Measurements from ENCODE around the gene GPC6. TPM values are rescaled to one million over a fixed set of nuclear protein-coding genes. Genes with fewer than 3 reads are reported as not detected.

Gene GPC6
- total RNA-seq, 2 donors from 2014 or later, result not detected

DNA sequence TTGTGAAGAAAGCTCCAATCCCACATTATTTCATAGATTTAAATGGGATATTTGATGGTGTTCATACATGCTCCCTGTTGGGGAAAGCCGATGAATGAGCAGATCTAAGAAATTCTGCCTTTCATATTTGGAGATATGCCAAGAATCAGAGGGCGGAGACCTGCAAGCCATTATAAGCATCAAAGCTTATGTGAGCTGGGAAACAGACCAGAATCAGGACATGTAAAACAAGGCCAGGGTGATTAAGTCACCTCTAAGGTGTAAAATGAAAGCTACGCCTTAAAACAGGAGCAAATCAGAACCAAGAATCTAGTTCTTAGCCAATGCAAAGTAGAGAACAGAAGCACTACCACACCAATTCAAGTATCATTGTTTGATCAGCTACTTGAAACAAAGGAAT, 860.5 kb downstream of the GPC6 start:
- no peaks in the 10 kb centered on the region for H3K36me3 Mint-ChIP-seq (ENCODE audit: low read depth)
- peaks cover 10% of the 10 kb centered on the region for H3K27me3 Mint-ChIP-seq
- no peaks in the 10 kb centered on the region for H3K4me1 Mint-ChIP-seq
- no peak overlapping the region for H3K27ac Mint-ChIP-seq
- no peak for ATAC-seq (replicated peaks)
- H3K4me3 Mint-ChIP-seq, result no peak overlapping the region
- no peaks in the 10 kb centered on the region for H3K9me3 Mint-ChIP-seq

DNA sequence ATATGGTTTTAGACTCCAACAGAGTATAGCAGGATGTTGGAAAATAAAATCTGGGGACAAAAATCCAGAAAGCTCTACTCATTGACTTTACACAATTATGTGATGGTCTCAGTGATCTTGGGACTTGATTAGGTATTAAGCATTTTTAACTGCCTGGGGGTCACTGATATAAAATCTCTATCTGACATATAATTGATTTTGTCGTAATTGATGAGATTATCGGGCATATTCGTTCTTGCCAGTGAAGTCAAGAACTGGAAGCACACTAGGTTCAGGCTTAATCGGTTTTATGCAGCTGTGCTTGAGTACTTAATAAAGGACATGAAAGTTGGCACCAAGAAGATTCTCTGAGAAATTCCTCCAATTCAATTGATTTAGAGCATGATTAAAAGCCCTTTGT, 862.1 kb downstream of the GPC6 start:
- ATAC-seq (replicated peaks), result no peak
- Mint-ChIP-seq H3K9me3 (peaks cover 4% of the 10 kb centered on the region), H3K27ac (no peak overlapping the region), H3K4me3 (no peak overlapping the region), H3K36me3 (ENCODE audit: low read depth) (no peaks in the 10 kb centered on the region), H3K27me3 (peaks cover 7% of the 10 kb centered on the region), H3K4me1 (no peaks in the 10 kb centered on the region)

DNA sequence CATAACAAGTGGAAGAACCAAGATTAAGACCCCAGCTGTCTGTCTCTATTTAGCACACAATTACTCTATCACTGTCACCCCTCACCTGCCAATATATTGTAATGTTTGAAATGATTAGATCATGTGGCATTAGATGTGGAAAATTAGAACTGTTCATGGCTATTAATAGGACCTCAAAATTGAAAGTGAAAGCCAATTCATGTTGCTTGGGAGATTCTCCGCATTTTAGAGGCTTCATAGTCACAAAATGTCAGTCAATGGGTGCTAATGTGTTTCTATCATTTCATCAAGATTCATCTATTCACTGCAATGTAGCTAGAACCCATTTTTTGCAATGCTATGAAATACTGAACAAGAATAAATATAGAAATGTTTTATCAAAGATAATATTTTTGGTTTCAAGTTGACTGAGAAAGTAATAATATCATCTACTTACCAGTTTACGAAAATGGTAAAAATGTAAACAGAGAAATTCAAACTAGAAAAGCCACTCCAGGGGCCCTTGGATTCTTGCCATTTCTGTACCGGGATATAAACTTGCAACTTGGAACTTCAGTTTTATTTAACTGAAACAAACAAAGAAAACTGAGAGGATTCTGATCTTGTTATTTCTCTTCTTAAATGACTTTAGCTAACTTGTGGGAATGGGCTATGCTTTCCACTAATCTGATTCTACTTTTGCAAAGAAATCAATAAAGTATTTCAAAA, 864.3 kb downstream of the GPC6 start:
- no peak overlapping the region for H3K4me3 Mint-ChIP-seq
- ATAC-seq (replicated peaks), result no peak
- H3K4me1 Mint-ChIP-seq, result no peaks in the 10 kb centered on the region
- H3K9me3 Mint-ChIP-seq, result peaks cover 4% of the 10 kb centered on the region
- H3K27ac Mint-ChIP-seq, result no peak overlapping the region
- no peaks in the 10 kb centered on the region for H3K36me3 Mint-ChIP-seq (ENCODE audit: low read depth)
- peaks cover 7% of the 10 kb centered on the region for H3K27me3 Mint-ChIP-seq

DNA sequence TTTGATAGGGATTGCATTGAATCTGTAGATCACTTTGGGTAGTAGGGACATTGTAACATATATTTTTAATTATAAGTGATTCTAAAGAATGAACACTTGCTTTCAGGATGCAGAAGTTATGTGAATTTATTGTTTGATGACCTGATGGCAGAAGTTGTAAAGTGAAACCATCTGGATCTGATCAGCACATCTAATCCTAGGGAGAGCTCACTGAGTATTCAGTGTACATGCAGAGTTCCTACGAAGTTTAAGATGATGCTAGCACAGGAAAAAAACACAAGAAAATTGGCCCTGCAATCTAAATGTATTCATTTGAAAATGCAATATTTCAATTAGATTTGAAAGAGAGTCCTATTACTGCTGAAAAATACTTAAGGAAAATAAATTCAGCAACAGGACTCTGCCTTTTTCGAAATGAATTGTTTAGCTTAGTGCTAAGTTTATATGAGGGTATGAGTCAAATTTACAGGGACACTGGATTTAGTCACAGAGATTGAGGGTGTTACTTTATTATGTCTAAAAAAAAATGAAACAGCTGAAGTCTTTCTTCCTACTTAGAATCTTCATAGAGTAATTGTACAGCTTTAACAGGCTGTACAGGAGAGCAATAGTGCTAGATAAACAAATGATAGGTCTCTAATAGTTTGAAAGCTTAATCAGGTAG, 867.2 kb downstream of the GPC6 start:
- no peaks in the 10 kb centered on the region for H3K36me3 Mint-ChIP-seq (ENCODE audit: low read depth)
- peaks cover 4% of the 10 kb centered on the region for H3K9me3 Mint-ChIP-seq
- no peaks in the 10 kb centered on the region for H3K4me1 Mint-ChIP-seq
- no peak overlapping the region for H3K4me3 Mint-ChIP-seq
- H3K27ac Mint-ChIP-seq, result no peak overlapping the region
- ATAC-seq (replicated peaks), result no peak
- H3K27me3 Mint-ChIP-seq, result peaks cover 7% of the 10 kb centered on the region

DNA sequence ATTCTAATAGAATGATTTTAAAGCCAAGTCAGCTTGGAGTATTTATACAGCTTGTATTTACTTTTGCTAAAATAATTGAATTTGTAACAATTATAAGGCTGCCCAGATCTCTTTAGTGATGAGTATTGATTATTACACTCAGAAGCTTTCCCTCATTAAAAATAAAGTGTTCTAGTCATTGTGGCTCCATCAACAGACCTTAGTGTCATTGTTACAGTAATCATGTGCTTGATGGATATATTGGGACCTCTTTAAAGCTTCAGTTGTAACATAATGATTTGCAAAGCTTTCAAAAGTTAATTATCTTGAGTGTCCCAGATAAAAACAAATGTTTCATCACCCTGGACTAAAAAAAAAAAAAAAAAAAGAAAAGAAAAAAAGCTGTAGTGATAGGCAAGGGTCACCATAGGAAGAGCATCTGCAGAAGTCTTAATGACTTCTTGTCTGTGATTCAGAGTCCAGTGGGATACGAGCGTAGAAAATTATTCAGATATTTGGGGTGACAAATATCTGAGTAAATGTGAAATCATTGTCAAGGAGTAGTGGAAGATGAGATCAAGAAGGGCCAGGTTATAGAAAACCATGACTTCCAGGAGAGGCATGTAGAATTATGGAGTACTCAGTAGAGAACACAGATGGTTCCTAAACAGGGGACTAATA, 883.2 kb downstream of the GPC6 start:
- Mint-ChIP-seq H3K4me1 (no peaks in the 10 kb centered on the region), H3K4me3 (no peak overlapping the region), H3K27me3 (peaks cover 23% of the 10 kb centered on the region), H3K27ac (no peak overlapping the region), H3K36me3 (ENCODE audit: low read depth) (no peaks in the 10 kb centered on the region), H3K9me3 (no peaks in the 10 kb centered on the region)
- ATAC-seq (replicated peaks), result no peak

DNA sequence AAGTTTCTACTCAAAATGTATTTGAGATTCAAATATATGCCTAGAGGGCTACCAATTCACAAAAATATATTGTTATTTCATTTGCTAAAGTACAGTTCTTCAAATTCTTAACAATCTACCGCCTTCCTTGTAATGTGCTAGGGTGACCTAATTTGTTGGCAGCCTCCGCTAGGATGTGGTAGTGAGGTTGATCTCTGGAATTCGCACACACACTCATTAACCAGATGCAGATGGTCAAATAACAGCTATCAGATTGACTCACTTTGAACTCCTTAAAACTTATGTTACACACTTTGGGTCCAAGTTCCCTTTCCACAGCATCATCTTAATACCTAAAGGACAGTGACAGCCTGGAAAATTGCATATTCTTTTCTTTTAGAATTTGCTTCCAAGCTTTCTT, 885.6 kb downstream of the GPC6 start:
- ATAC-seq (replicated peaks), result no peak
- H3K9me3 Mint-ChIP-seq, result no peaks in the 10 kb centered on the region
- peaks cover 9% of the 10 kb centered on the region for H3K27me3 Mint-ChIP-seq
- no peak overlapping the region for H3K27ac Mint-ChIP-seq
- H3K4me1 Mint-ChIP-seq, result no peaks in the 10 kb centered on the region
- H3K4me3 Mint-ChIP-seq, result no peak overlapping the region
- no peaks in the 10 kb centered on the region for H3K36me3 Mint-ChIP-seq (ENCODE audit: low read depth)

DNA sequence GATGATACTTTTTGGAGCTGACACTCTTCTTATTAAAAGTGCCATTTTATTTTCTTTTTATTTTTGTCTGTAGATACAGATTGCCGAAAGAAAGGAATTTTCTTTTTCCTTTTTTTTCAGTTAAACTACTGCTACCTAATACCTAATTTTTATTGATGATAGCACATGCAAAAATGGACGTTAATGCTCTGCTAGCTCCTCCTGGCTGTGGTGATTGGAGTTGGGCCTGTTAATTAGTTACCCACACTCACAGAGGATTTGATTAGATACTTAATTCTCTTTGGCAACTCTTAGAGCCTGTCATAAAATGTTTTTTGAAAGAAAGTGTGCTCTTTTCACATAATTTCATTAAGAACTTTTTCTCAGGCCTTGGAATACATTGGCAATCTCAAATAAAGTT, 886.1 kb downstream of the GPC6 start:
- Mint-ChIP-seq H3K9me3 (no peaks in the 10 kb centered on the region), H3K4me1 (no peaks in the 10 kb centered on the region), H3K27ac (no peak overlapping the region), H3K36me3 (ENCODE audit: low read depth) (no peaks in the 10 kb centered on the region), H3K4me3 (no peak overlapping the region), H3K27me3 (peaks cover 6% of the 10 kb centered on the region)
- ATAC-seq (replicated peaks), result no peak

DNA sequence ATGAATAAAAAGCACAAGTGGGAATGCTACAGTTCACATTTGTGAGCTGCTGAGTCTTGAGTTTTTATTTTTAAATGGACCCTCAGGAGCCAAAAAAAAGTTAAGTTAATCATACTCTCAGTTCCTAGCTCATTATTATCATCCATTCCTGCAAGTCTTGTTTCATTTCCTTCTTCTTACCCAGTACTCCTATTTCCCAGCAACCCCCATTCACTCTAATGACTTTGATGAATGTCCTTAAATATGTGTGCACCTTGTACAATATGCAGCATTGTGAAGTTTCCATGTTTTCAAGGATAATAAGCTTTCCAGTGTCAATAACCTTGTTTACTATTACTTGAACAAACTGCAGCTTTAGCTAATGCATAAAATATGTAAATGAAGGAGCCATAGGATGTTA, 886.6 kb downstream of the GPC6 start:
- no peak overlapping the region for H3K4me3 Mint-ChIP-seq
- no peaks in the 10 kb centered on the region for H3K36me3 Mint-ChIP-seq (ENCODE audit: low read depth)
- H3K27me3 Mint-ChIP-seq, result peaks cover 6% of the 10 kb centered on the region
- no peak for ATAC-seq (replicated peaks)
- H3K9me3 Mint-ChIP-seq, result no peaks in the 10 kb centered on the region
- no peak overlapping the region for H3K27ac Mint-ChIP-seq
- no peaks in the 10 kb centered on the region for H3K4me1 Mint-ChIP-seq

DNA sequence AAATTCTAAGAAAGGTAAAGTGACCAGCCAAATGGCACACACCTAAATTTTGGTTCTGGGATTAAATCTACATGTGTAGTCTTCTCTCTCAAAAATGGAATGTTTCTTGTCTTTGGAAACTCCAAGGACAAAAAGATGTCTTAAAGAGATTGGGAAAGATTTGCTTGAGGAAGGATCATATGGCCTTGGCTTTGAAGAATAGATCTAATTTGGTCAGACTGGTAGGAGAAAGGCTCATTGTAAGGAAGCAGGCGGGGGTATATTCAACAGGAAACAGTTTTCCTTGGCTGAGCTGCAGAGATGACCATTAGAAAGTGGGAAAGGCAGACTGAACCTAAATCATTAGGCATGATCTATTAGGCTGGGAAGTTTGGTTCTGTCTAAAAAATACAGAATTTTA, 887.6 kb downstream of the GPC6 start:
- no peaks in the 10 kb centered on the region for H3K36me3 Mint-ChIP-seq (ENCODE audit: low read depth)
- H3K27ac Mint-ChIP-seq, result no peak overlapping the region
- H3K4me3 Mint-ChIP-seq, result no peak overlapping the region
- no peaks in the 10 kb centered on the region for H3K9me3 Mint-ChIP-seq
- no peaks in the 10 kb centered on the region for H3K4me1 Mint-ChIP-seq
- ATAC-seq (replicated peaks), result no peak
- H3K27me3 Mint-ChIP-seq, result peaks cover 9% of the 10 kb centered on the region

DNA sequence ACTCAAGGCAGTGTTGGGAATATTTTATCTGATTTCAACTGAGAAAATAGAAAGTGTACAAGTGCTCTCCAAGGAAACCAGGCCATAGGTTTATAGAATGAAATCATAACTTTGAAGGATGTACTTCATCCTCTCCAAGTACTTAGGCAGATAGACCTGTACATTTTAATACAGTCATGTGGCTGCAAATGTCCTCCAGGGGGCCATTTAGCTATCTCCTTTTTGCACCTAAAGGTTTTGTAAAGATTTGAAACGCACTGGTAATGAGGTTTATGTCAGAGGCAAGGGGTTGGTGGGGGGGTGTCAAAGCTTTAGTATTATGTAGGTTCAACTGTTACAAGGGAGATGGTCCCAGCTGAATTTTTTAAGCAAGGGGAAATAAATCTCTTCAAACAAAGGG, 888.4 kb downstream of the GPC6 start:
- Mint-ChIP-seq H3K4me1 (no peaks in the 10 kb centered on the region), H3K4me3 (no peak overlapping the region), H3K27me3 (peaks cover 14% of the 10 kb centered on the region), H3K27ac (no peak overlapping the region), H3K36me3 (ENCODE audit: low read depth) (no peaks in the 10 kb centered on the region), H3K9me3 (no peaks in the 10 kb centered on the region)
- no peak for ATAC-seq (replicated peaks)

DNA sequence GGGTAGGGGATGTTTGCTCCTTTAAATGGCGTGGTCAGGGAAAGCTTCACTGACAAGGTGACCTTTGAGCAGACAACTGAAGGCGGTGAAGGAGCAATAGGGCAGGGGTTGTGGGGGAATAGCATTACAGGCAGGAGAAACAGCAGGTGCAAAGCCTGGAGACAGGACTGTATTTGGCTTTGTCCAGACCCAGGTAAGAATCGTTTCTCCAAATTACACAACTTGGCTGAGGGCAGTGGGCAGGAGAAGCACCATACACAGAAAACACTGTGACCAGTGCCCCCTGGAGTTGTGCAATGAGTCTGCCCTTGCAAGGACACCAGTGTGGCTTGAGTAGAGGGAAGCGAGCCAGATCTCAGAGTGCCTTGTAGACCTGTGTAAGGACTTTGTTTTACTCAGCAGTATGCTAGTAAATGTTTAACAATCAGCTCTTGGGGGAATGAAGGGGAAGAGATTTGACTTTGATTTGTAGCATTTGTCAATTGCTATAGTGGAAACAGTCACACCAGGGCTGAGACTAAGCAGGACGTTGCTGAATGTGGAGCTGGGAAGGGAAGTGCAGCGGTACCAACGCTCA, 892.8 kb downstream of the GPC6 start:
- ATAC-seq (replicated peaks), result no peak
- Mint-ChIP-seq H3K4me3 (no peak overlapping the region), H3K36me3 (ENCODE audit: low read depth) (no peaks in the 10 kb centered on the region), H3K9me3 (no peaks in the 10 kb centered on the region), H3K27ac (no peak overlapping the region), H3K4me1 (no peaks in the 10 kb centered on the region), H3K27me3 (peaks cover 14% of the 10 kb centered on the region)

DNA sequence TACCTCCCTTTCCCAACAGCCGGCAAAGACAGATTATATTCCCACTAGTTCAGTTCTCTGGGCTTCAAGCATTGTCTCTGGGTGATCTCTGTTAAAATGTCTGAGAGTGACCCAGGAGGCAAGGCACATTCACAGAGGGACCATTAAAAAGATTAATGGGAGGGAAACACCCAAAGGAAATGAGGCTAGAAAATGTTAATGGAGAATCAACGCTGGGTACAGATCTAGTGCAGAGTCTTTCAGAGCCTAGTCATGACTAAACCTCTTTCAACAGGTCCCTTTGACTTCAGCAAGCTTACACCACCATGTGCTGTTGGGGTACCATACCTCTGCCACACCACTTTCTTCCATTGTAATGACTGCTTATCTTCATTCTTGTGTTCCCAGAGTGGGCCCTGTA, 894.3 kb downstream of the GPC6 start:
- no peaks in the 10 kb centered on the region for H3K9me3 Mint-ChIP-seq
- no peaks in the 10 kb centered on the region for H3K36me3 Mint-ChIP-seq (ENCODE audit: low read depth)
- no peak overlapping the region for H3K4me3 Mint-ChIP-seq
- H3K4me1 Mint-ChIP-seq, result no peaks in the 10 kb centered on the region
- peaks cover 14% of the 10 kb centered on the region for H3K27me3 Mint-ChIP-seq
- H3K27ac Mint-ChIP-seq, result no peak overlapping the region
- ATAC-seq (replicated peaks), result no peak

DNA sequence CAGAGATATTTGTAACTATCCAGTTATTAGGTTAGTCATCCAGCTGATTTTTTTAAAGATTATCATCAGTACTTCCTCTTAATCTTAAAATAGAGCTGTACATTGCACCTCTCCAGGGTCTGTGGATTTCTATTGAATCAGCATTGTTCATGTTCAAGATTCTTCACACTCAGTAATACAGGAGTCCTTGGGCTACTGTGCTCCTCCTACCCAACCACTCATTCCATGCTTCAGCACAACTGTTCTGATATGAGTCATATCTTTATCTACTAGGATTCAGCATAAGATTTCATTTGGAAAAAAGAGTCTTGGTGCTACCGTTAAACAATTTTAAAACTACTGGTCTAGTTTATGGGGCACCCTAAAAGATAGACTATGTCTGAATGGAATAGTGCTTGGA, 895.1 kb downstream of the GPC6 start:
- no peak overlapping the region for H3K4me3 Mint-ChIP-seq

DNA sequence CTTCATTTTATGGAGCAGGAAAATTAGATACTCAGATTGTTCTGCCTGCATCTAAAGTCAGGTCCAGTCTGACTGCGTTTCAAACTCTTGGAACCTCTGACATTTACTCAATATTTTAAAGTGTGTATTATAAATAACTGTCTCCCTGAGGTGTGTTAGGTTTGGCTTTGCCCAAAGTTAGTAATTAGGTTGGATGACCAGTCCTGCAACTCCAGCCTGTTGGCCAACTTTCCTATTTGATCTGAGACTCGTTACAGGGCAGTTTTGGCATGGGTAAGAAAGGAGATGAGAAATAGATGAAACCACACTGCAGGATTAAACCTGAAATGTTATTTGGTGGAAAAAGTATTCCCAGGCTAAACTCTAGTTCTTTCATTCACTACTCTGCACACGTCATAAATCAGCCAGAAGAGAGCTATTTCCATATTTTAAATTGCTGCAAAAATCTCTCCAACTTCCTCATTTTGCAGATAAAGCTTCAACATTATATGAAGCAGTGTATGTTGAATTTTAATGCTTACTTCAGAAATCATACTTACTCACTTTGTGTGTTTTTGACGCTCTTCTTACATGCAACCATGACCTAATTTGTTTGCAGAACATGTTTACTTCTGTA, 895.8 kb downstream of the GPC6 start:
- Mint-ChIP-seq H3K27ac (no peak overlapping the region), H3K4me3 (no peak overlapping the region)
- no peak for ATAC-seq (replicated peaks)

More for the DNA sequence above, 895.1 kb downstream of the GPC6 start:
- no peaks in the 10 kb centered on the region for H3K36me3 Mint-ChIP-seq (ENCODE audit: low read depth)
- ATAC-seq (replicated peaks), result no peak
- no peak overlapping the region for H3K27ac Mint-ChIP-seq
- peaks cover 14% of the 10 kb centered on the region for H3K27me3 Mint-ChIP-seq
- H3K4me1 Mint-ChIP-seq, result no peaks in the 10 kb centered on the region
- H3K9me3 Mint-ChIP-seq, result no peaks in the 10 kb centered on the region

More for the DNA sequence above, 895.8 kb downstream of the GPC6 start:
- Mint-ChIP-seq H3K36me3 (ENCODE audit: low read depth) (no peaks in the 10 kb centered on the region), H3K27me3 (peaks cover 14% of the 10 kb centered on the region), H3K9me3 (no peaks in the 10 kb centered on the region), H3K4me1 (no peaks in the 10 kb centered on the region)

Data from activated T-helper 17 cell treated with anti-CD3 and anti-CD28 coated beads, Interleukin-2, amount 50 U/mL, for 72 hours (primary cell).